Measurements from ENCODE around the gene PRADC1.

Gene PRADC1

DNA sequence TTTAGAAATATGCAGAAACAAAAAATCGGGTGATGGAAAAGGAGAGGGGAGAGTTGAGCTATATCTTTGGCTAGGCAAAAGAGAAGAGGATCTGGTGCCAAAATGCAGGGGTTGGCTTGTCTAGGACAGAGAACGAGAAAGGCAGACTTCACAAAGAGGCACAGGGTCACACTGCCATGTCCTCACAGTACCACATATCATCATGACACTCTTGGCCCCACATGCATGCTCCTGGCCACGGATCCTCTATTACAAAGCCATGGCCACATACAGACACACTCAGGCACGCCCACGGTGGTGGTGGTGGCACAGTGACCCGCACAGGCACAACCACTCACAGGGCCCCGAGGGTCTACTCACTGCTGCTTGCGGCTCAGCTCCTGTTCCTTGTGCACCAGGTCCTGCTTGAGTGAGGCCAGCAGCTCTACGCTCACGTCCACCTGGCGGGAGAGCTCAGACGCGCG lies 35.4 kb upstream of the PRADC1 start:
- H3K4me3 ChIP-seq (replicated peaks in 1 of 2; ENCODE audit: low read depth in 2 of 2, low read length in 2 of 2), result no peak overlapping the region
- DNase-seq (ENCODE audit: low read depth in 2 of 2), result no peak
- TF ChIP-seq CTCF (IDR thresholded peaks at IDR 0.05; ENCODE audit: low read depth, low read length), result no peak

DNA sequence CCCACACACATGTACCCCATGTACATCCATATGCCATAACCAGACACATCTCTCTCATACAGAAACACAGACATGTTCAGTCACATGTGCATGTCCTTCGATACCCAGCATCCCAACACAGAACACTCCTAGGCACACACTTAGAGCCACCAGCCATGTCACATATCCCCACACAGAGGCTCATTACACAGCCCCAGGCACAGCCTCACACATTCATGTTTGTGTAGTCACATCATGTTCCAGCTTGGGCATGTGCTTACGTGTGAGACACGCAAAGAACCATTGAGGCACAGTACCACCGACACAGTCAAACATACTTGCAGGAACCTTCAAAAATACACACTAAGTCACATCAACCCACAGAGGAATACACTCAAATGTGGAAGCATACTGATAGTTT lies 34.0 kb upstream of the PRADC1 start:
- TF ChIP-seq CTCF (IDR thresholded peaks at IDR 0.05; ENCODE audit: low read depth, low read length), result no peak
- no peak overlapping the region for H3K4me3 ChIP-seq (replicated peaks in 1 of 2; ENCODE audit: low read depth in 2 of 2, low read length in 2 of 2)
- DNase-seq (ENCODE audit: low read depth in 2 of 2), result no peak

GRCh38 chr2:73266061-73266901 lies 33.2 kb upstream of the PRADC1 start:
- TF ChIP-seq CTCF (IDR thresholded peaks at IDR 0.05; ENCODE audit: low read depth, low read length), result no peak
- no peak for DNase-seq (ENCODE audit: low read depth in 2 of 2)

GRCh38 chr2:73265298-73266060 lies 32.4 kb upstream of the PRADC1 start:
- no peak for DNase-seq (ENCODE audit: low read depth in 2 of 2)
- TF ChIP-seq CTCF (IDR thresholded peaks at IDR 0.05; ENCODE audit: low read depth, low read length), result no peak
- no peak overlapping the region for H3K4me3 ChIP-seq (replicated peaks in 1 of 2; ENCODE audit: low read depth in 2 of 2, low read length in 2 of 2)

More at GRCh38 chr2:73266061-73266901, 33.2 kb upstream of the PRADC1 start:
- no peak overlapping the region for H3K4me3 ChIP-seq (replicated peaks in 1 of 2; ENCODE audit: low read depth in 2 of 2, low read length in 2 of 2)

DNA sequence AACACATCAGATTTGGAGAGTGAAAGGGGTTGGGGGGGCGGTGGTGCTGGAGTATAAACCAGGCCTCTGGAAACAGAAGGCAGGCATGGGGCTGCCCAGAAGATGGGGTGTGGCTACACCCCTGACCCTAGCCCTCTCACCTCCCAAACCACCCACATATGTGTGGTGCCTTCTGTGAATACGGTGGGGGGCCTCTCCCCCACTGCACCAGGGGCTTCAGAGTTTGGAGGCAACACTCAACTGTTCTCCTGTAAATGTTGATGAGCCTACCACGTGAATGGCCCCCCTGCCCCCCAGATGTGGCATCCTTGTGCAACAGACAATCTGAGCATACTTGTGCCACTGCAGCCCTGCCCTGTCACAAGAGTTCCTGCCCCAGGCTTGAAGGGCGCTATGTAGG lies 31.7 kb upstream of the PRADC1 start:
- no peak for TF ChIP-seq CTCF (IDR thresholded peaks at IDR 0.05; ENCODE audit: low read depth, low read length)
- DNase-seq (ENCODE audit: low read depth in 2 of 2), result no peak

GRCh38 chr2:73264332-73264606 lies 31.2 kb upstream of the PRADC1 start:
- DNase-seq (ENCODE audit: low read depth in 2 of 2), result no peak
- TF ChIP-seq CTCF (IDR thresholded peaks at IDR 0.05; ENCODE audit: low read depth, low read length), result no peak
- no peak overlapping the region for H3K4me3 ChIP-seq (replicated peaks in 1 of 2; ENCODE audit: low read depth in 2 of 2, low read length in 2 of 2)

More for the DNA sequence above, 31.7 kb upstream of the PRADC1 start:
- no peak overlapping the region for H3K4me3 ChIP-seq (replicated peaks in 1 of 2; ENCODE audit: low read depth in 2 of 2, low read length in 2 of 2)

Data from cardiac fibroblast (primary cell).